Mucosa of descending colon (tissue), 3 donors: Measurements from ENCODE around the gene USP5. TPM values are rescaled to one million over a fixed set of nuclear protein-coding genes. Genes with fewer than 3 reads are reported as not detected.

Experiments used
- ATAC-seq: fragments of 200-7000 bp; cut with Tn5 transposase; one replicate; pipeline ENCODE4 v1.9.1; 2020; ENCODE audit warnings: mild to moderate bottlenecking, moderate library complexity
- DNase-seq, 3 donors: peaks; one replicate each; pipeline ENCODE4 v3.0.0-alpha.2; 2020
- H3K36me3 ChIP-seq: fragments of 200-600 bp; one replicate; pipeline ENCODE4 v1.8.0; 2021; ENCODE audit warnings: low read depth, mild to moderate bottlenecking
- H3K4me1 ChIP-seq: fragments of 200-600 bp; one replicate; pipeline ENCODE4 v1.8.0; 2021; ENCODE audit warnings: low read depth, mild to moderate bottlenecking
- H3K4me3 ChIP-seq: fragments of 200-600 bp; one replicate; pipeline ENCODE4 v1.8.0; 2021; ENCODE audit warnings: mild to moderate bottlenecking
- H3K9me3 ChIP-seq: fragments of 200-600 bp; one replicate; pipeline ENCODE4 v1.8.0; 2021; ENCODE audit warnings: mild to moderate bottlenecking
- CTCF ChIP-seq: fragments of 200-600 bp; IDR thresholded peaks from one replicate; pipeline ENCODE4 v1.8.0; 2022; ENCODE audit warnings: antibody characterized with exemption, mild to moderate bottlenecking
- intact Hi-C, 2 donors: fragments of 100-400 bp; cut with DNase I in 1 of 2; cut with micrococcal nuclease in 1 of 2; formaldehyde crosslinking; loops; one replicate each; pipeline versions ENCODE4 v1.11.0 to v1.11.1; 2022; cut with DNase I, micrococcal nuclease
- total RNA-seq, 3 donors: library from RNA; stranded (reverse); fragmentation: NEBNext Ultra II Directional in 2 of 3; extraction: Animal tissue kit (Norgen Biotek cat#: 25700) in 2 of 3; gene quantifications; one replicate each; pipeline versions ENCODE4 v1.2.1 to v1.2.4, GENCODE V29; 2021 to 2023
- donor health status: DM: no; HTN: no; CAD: no; lungs with moderate emphysema.
- donor health status: DM: no; HTN: no; CAD: no.
- donor health status: DM: no; HTN: yes; CAD: no.

The USP5 gene
- total RNA-seq, 3 donors from 2014 or later, result 65.9 to 80.7 (median 79.7) TPM

- H3K4me3 ChIP-seq, result no peak overlapping the region
- no peak for ATAC-seq
- no peaks in the 10 kb centered on the region for H3K36me3 ChIP-seq
- peak in 1 of 3 donors; percentile 20 for DNase-seq
- TF ChIP-seq CTCF, result no peak
- H3K9me3 ChIP-seq, result no peaks in the 10 kb centered on the region
- H3K4me1 ChIP-seq, result peaks cover 6% of the 10 kb centered on the region
- intact Hi-C loops, result loop anchor here in 1 of 2 donors (10.0 kb wide), 1 partner anchor 89 kb away; no protein-coding TSS in a partner anchor
Measured at GRCh38 chr12:6823182-6824084, 28.5 kb upstream of the USP5 start.

GRCh38 chr12:6824085-6824775 lies 27.7 kb upstream of the USP5 start:
- TF ChIP-seq CTCF, result no peak
- H3K4me1 ChIP-seq, result peaks cover 6% of the 10 kb centered on the region
- ATAC-seq, result no peak
- intact Hi-C loops, result loop anchor here in 1 of 2 donors (10.0 kb wide), 1 partner anchor 89 kb away; no protein-coding TSS in a partner anchor
- peak in 1 of 3 donors; percentile 31 for DNase-seq
- no peak overlapping the region for H3K4me3 ChIP-seq
- H3K36me3 ChIP-seq, result no peaks in the 10 kb centered on the region
- no peaks in the 10 kb centered on the region for H3K9me3 ChIP-seq

GRCh38 chr12:6824901-6825381 lies 27.0 kb upstream of the USP5 start:
- intact Hi-C loops, result loop anchor here (5.0 to 10.0 kb wide), 2 partner anchors 73 to 90 kb away; partner anchors contain the start of gene MLF2 (in 1 of the 2)
- Histone ChIP-seq H3K4me1 (peaks cover 6% of the 10 kb centered on the region), H3K9me3 (no peaks in the 10 kb centered on the region), H3K4me3 (no peak overlapping the region), H3K36me3 (no peaks in the 10 kb centered on the region)
- no peak for ATAC-seq
- peak in 1 of 3 donors; percentile 16 for DNase-seq
- TF ChIP-seq CTCF, result no peak

- no peaks in the 10 kb centered on the region for H3K36me3 ChIP-seq
- no peak overlapping the region for H3K4me3 ChIP-seq
- ATAC-seq, result peak; percentile 80
- H3K9me3 ChIP-seq, result no peaks in the 10 kb centered on the region
- intact Hi-C loops, result loop anchor here (5.0 to 10.0 kb wide), 2 partner anchors 73 to 91 kb away; partner anchors contain the start of gene MLF2 (in 1 of the 2)
- peak; percentile 93 for TF ChIP-seq CTCF
- H3K4me1 ChIP-seq, result peaks cover 6% of the 10 kb centered on the region
- DNase-seq, result peak; percentile 76 to 92 (median 91)
Measured at GRCh38 chr12:6825398-6826124, 26.4 kb upstream of the USP5 start.
